ENCODE data around the gene PTPRT. TPM values are rescaled to one million over a fixed set of nuclear protein-coding genes. Genes with fewer than 3 reads are reported as not detected.

The PTPRT gene
- total and polyA plus RNA-seq, 2 experiments from 2014 or later: not detected

DNA sequence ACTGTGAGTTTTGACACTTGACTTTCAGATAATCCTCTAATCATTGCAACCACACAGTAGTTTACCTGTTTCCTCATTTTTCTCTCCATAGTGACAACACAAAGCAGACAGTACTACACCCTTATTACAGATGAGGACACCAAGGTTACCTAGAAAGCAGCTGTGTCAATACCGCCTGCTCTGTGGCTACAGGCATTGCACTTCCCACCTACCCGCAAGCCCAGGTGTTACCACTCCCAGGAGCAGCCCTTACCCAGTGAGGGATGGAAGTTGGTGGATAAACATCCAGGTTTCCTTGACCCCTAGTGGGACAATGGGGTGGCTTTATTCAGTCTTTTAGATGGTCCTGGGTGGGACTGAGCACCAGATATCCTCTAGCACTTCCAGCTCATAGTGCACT, 503.6 kb downstream of the PTPRT start (continued):
- TF ChIP-seq, protein P1, sequence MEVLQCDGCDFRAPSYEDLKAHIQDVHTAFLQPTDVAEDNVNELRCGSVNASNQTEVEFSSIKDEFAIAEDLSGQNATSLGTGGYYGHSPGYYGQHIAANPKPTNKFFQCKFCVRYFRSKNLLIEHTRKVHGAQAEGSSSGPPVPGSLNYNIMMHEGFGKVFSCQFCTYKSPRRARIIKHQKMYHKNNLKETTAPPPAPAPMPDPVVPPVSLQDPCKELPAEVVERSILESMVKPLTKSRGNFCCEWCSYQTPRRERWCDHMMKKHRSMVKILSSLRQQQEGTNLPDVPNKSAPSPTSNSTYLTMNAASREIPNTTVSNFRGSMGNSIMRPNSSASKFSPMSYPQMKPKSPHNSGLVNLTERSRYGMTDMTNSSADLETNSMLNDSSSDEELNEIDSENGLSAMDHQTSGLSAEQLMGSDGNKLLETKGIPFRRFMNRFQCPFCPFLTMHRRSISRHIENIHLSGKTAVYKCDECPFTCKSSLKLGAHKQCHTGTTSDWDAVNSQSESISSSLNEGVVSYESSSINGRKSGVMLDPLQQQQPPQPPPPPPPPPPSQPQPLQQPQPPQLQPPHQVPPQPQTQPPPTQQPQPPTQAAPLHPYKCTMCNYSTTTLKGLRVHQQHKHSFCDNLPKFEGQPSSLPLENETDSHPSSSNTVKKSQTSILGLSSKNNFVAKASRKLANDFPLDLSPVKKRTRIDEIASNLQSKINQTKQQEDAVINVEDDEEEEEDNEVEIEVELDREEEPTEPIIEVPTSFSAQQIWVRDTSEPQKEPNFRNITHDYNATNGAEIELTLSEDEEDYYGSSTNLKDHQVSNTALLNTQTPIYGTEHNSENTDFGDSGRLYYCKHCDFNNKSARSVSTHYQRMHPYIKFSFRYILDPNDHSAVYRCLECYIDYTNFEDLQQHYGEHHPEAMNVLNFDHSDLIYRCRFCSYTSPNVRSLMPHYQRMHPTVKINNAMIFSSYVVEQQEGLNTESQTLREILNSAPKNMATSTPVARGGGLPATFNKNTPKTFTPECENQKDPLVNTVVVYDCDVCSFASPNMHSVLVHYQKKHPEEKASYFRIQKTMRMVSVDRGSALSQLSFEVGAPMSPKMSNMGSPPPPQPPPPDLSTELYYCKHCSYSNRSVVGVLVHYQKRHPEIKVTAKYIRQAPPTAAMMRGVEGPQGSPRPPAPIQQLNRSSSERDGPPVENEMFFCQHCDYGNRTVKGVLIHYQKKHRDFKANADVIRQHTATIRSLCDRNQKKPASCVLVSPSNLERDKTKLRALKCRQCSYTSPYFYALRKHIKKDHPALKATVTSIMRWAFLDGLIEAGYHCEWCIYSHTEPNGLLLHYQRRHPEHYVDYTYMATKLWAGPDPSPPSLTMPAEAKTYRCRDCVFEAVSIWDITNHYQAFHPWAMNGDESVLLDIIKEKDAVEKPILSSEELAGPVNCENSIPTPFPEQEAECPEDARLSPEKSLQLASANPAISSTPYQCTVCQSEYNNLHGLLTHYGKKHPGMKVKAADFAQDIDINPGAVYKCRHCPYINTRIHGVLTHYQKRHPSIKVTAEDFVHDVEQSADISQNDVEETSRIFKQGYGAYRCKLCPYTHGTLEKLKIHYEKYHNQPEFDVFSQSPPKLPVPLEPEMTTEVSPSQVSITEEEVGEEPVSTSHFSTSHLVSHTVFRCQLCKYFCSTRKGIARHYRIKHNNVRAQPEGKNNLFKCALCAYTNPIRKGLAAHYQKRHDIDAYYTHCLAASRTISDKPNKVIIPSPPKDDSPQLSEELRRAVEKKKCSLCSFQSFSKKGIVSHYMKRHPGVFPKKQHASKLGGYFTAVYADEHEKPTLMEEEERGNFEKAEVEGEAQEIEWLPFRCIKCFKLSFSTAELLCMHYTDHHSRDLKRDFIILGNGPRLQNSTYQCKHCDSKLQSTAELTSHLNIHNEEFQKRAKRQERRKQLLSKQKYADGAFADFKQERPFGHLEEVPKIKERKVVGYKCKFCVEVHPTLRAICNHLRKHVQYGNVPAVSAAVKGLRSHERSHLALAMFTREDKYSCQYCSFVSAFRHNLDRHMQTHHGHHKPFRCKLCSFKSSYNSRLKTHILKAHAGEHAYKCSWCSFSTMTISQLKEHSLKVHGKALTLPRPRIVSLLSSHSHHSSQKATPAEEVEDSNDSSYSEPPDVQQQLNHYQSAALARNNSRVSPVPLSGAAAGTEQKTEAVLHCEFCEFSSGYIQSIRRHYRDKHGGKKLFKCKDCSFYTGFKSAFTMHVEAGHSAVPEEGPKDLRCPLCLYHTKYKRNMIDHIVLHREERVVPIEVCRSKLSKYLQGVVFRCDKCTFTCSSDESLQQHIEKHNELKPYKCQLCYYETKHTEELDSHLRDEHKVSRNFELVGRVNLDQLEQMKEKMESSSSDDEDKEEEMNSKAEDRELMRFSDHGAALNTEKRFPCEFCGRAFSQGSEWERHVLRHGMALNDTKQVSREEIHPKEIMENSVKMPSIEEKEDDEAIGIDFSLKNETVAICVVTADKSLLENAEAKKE (CRISPR knock-in tag; IDR thresholded peaks at IDR 0.05): no peak
- no peak for TF ChIP-seq EZH2phosphoT487 (IDR thresholded peaks at IDR 0.05; ENCODE audit: unreplicated experiment)

DNA sequence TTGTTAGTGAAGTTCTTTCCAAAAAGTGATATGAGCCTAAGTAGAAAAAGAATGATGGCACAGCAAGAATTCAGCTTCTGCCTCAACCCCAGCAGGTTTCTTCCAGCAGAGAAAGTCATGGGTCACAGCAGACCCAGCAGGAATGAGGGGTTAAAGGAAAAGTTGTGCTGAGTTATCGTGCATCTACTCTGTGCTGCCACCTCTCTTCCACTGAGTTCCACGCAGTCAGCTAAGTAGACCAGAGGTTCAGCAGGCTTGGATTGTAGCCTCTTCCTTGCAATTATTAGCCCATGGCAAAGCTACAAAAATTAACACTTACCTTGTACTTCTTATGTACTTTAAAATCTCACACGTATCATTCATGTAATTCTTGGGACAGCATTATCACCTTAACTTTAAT, 510.8 kb downstream of the PTPRT start:
- Mint-ChIP-seq H3K36me3 (ENCODE audit: low read depth) (peaks cover 27% of the 10 kb centered on the region), H3K27ac (no peak overlapping the region), H3K9me3 (peaks cover 96% of the 10 kb centered on the region), H3K4me3 (no peak overlapping the region), H3K4me1 (no peaks in the 10 kb centered on the region; the same call in 2 of the 3 replicates), H3K27me3 (ENCODE audit: insufficient read depth, low read depth, poor library complexity) (no peaks in the 10 kb centered on the region)
- Histone ChIP-seq H3K27ac (ENCODE audit: low read depth) (no peak overlapping the region), H3F3A (replicated peaks; ENCODE audit: low read depth) (no peaks in the 10 kb centered on the region), H3K4me2 (no peak overlapping the region), H3K9me2 (ENCODE audit: insufficient read depth) (no peaks in the 10 kb centered on the region), H3K36me3 (ENCODE audit: insufficient read depth) (peaks cover 17% of the 10 kb centered on the region; the same call in 1 of the 2 replicates), H4K20me1 (replicated peaks; ENCODE audit: insufficient read depth) (no peaks in the 10 kb centered on the region), H3K27me3 (ENCODE audit: insufficient read depth) (no peaks in the 10 kb centered on the region), H3K79me2 (replicated peaks; ENCODE audit: insufficient read depth) (no peaks in the 10 kb centered on the region), H3K4me3 (no peak overlapping the region), H2AFZ (no peak overlapping the region), H3K4me1 (ENCODE audit: insufficient read depth) (no peaks in the 10 kb centered on the region)
- ATAC-seq: no peak; the same call in 2 of the 3 replicates
- TF ChIP-seq, protein P1 (CRISPR knock-in tag; IDR thresholded peaks at IDR 0.05): no peak
- TF ChIP-seq EZH2phosphoT487 (IDR thresholded peaks at IDR 0.05; ENCODE audit: unreplicated experiment) (no peak), STAT1 (IDR thresholded peaks at IDR 0.05; ENCODE audit: unreplicated experiment) (no peak), NANOG (IDR thresholded peaks at IDR 0.05; ENCODE audit: borderline replicate concordance) (no peak), JUNB (IDR thresholded peaks at IDR 0.05; ENCODE audit: unreplicated experiment) (no peak)
- DNase-seq (ENCODE audit: low spot score): no peak
